Common myeloid progenitor, CD34-positive (primary cell): Measurements from ENCODE around the gene LNX2.

ENCODE experiments used
- CTCF ChIA-PET: fragments of 350-600 bp; sonication (Branson Sonifier 250); formaldehyde crosslinking; loops from one replicate; lab custom pipeline; 2021; ENCODE audit warnings: antibody characterized with exemption; lab: Charles Lee
- POLR2A ChIA-PET: fragments of 350-600 bp; sonication (Branson Sonifier 250); formaldehyde crosslinking; loops from one replicate; lab custom pipeline; 2021; ENCODE audit warnings: antibody characterized with exemption; lab: Charles Lee
- DNase-seq, 3 donors: peaks; one replicate each; pipeline versions ENCODE4 v3.0.0 to v3.0.0-alpha.2; 2013
- H3K27ac ChIP-seq, 2 experiments: 1 replicate in 1 of 2; 2 replicates in 1 of 2; pipeline ENCODE4 v1.7.0; 2013; ENCODE audit warnings: inconsistent platforms in 2 of 2, low read length in 2 of 2, mild to moderate bottlenecking in 2 of 2, low read depth in 1 of 2, moderate library complexity in 1 of 2; ENCODE audit not compliant: severe bottlenecking in 2 of 2, insufficient read depth in 1 of 2, poor library complexity in 1 of 2
- H3K27me3 ChIP-seq, 5 experiments: replicated peaks in 2 of 5; 1 replicate in 3 of 5; 2 replicates in 2 of 5; pipeline versions ENCODE4 v1.6.1 to v1.7.0; 2013; ENCODE audit warnings: low read length in 4 of 5, mild to moderate bottlenecking in 2 of 5, moderate library complexity in 2 of 5, inconsistent platforms in 1 of 5; ENCODE audit not compliant: insufficient read depth in 5 of 5, control insufficient read depth in 4 of 5
- H3K36me3 ChIP-seq, 4 experiments: 1 replicate in 2 of 4; 2 replicates in 2 of 4; pipeline versions ENCODE4 v1.6.1 to v1.7.0; 2013; ENCODE audit warnings: low read length in 3 of 4, control low read depth in 1 of 4, mild to moderate bottlenecking in 1 of 4; ENCODE audit not compliant: control insufficient read depth in 4 of 4, insufficient read depth in 4 of 4
- H3K4me1 ChIP-seq, 4 experiments: 1 replicate in 3 of 4; 2 replicates in 1 of 4; pipeline versions ENCODE4 v1.6.1 to v1.7.1; 2013; ENCODE audit warnings: low read length in 3 of 4, mild to moderate bottlenecking in 3 of 4, control low read depth in 1 of 4, inconsistent platforms in 1 of 4, moderate library complexity in 1 of 4; ENCODE audit not compliant: control insufficient read depth in 4 of 4, insufficient read depth in 4 of 4; ENCODE audit errors: control extremely low read depth in 1 of 4
- H3K4me3 ChIP-seq, 7 experiments: 1 replicate in 4 of 7; 2 replicates in 3 of 7; pipeline versions ENCODE4 v1.5.1 to v1.7.0; 2013; ENCODE audit warnings: mild to moderate bottlenecking in 7 of 7, low read length in 6 of 7, moderate library complexity in 6 of 7, inconsistent platforms in 2 of 7, low read depth in 2 of 7, control low read depth in 1 of 7; ENCODE audit not compliant: insufficient read depth in 4 of 7, control insufficient read depth in 1 of 7; ENCODE audit errors: extremely low read depth in 1 of 7
- H3K9me3 ChIP-seq, 5 experiments: 1 replicate in 4 of 5; 2 replicates in 1 of 5; pipeline versions ENCODE4 v1.6.1 to v1.7.1; 2013; ENCODE audit warnings: low read length in 4 of 5, mild to moderate bottlenecking in 2 of 5, inconsistent platforms in 1 of 5, low read depth in 1 of 5, moderate library complexity in 1 of 5; ENCODE audit not compliant: control insufficient read depth in 4 of 5, insufficient read depth in 2 of 5; ENCODE audit errors: control extremely low read depth in 1 of 5
- WGBS: methylation state at CpG from one replicate; pipeline ENCODE4 v1.1.5; 2013; ENCODE audit not compliant: insufficient coverage; 5-methylcytosine and 5-hydroxymethylcytosine counted together

LNX2 gene

DNA sequence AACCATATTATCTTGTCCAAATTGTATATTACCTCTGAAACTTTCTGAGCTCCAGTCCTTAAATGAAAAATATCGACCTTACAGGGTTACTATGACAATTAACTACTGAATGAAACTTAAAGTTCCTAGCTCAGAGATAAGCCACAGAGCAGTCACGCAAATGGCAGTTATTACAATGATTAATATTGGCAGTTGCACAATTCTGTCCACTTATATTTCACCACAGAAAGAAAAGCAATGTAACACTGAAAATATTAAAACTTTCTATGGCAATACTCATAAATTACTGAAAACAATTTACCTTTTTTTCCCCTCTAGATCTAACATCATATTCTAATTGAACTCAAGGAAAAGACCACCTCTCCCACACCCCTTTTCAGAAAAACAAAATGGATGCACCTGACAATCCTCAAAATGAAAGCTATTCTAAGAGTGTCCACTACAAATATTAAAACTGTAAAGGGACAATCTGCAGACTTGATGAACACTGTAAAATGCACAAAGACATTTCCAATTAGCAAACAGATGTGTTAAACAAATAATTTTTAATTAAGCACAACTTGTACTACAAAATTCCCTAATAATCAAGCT is 14.6 kb downstream of the LNX2 start:
- CTCF ChIA-PET: interaction anchor here (0.5 to 2.0 kb wide), 5 partner anchors 15 to 976 kb away, joined by 3 to 5 read pairs (median 3); partner anchors contain the start of gene LNX2
- peak in 2 of 3 donors; percentile 26 to 48 for DNase-seq
- H3K4me3 ChIP-seq: no peak overlapping the region
- POLR2A ChIA-PET: no interaction called here
- H3K27me3 ChIP-seq: no peaks in the 10 kb centered on the region
- 67% methylated on average over 1 of the region's 2 CpGs for WGBS
- H3K9me3 ChIP-seq: no peaks in the 10 kb centered on the region
- H3K36me3 ChIP-seq: no peaks in the 10 kb centered on the region
- H3K4me1 ChIP-seq: peaks cover 0 to 37% (median 10%) of the 10 kb centered on the region in 4 experiments
- H3K27ac ChIP-seq: no peak overlapping the region

DNA sequence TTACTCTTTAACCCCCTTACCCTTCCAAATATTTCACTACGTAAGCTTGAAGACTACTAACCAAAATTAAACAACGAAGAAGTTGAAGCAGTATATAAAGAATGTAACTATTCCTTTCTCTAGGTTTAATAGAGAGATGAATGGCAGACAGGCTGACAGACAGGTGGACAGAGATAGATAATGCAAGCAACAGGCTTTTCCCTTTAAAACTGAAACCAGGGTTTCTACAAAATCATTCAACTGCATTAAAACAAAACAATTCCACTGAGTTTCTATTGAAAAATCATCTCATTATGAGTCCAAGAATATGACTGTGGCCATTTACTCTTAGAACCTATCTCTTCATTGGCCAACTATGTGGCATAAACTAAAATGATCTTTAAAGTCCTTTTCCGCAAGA is 15.2 kb downstream of the LNX2 start:
- CTCF ChIA-PET: interaction anchor here (0.5 to 2.0 kb wide), 4 partner anchors 15 to 977 kb away, joined by 3 to 5 read pairs (median 4); partner anchors contain the start of gene LNX2
- Histone ChIP-seq H3K36me3 (no peaks in the 10 kb centered on the region), H3K27me3 (no peaks in the 10 kb centered on the region), H3K4me1 (peaks cover 0 to 42% (median 10%) of the 10 kb centered on the region in 4 experiments), H3K9me3 (no peaks in the 10 kb centered on the region), H3K4me3 (no peak overlapping the region), H3K27ac (no peak overlapping the region)
- peak in 1 of 3 donors; percentile 23 for DNase-seq
- WGBS: no CpG with 5 or more reads among the region's 3 CpGs
- POLR2A ChIA-PET: no interaction called here

DNA sequence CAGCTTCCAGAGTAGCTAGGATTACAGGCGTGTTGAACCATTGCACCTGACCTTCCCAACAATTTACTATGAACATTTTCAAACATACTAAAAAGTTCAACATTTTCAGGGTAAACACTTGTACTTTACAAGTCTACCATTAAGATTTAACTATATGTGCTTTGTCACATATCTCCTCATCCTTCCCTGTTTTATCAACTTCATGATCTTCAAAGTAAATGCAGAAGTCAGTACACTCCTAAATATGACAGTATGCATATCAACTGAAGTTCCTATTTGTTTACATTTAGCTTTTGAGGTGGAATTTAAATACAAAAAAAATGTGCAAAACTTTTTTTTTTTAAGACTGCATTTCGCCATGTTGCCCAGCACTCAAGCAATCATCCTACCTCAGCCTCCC is 18.5 kb downstream of the LNX2 start:
- H3K4me3 ChIP-seq: no peak overlapping the region
- ChIA-PET POLR2A (no interaction called here), CTCF (interaction anchor here (1.1 to 1.2 kb wide), 2 partner anchors 18 to 43 kb away, joined by 3 read pairs; no protein-coding TSS in a partner anchor)
- H3K36me3 ChIP-seq: no peaks in the 10 kb centered on the region
- no peak overlapping the region for H3K27ac ChIP-seq
- 100% methylated on average over 1 of the region's 2 CpGs for WGBS
- peaks cover 0 to 35% (median 3%) of the 10 kb centered on the region in 4 experiments for H3K4me1 ChIP-seq
- H3K27me3 ChIP-seq: no peaks in the 10 kb centered on the region
- DNase-seq: peak in 2 of 3 donors; percentile 14 to 29
- no peaks in the 10 kb centered on the region for H3K9me3 ChIP-seq

DNA sequence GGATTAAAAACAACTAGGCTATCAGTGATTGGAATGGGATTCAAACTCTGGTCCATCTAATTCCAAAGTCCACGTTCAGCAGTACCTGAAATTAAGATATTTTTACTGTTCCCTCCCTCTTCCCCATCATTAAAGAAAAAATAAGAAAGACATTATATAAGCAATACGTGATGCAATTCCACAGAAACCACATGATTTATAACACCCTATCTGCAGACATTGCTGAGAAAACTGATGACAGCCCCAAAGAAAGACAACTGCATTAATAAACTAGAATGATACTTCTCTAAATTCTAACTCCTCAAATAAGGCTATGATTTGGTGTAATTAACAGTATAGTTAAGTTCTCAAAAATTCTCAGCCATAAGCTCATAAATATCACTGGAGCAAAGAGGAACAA is 19.1 kb downstream of the LNX2 start:
- peak in 1 of 3 donors; percentile 22 for DNase-seq
- Histone ChIP-seq H3K27ac (no peak overlapping the region), H3K4me3 (no peak overlapping the region), H3K9me3 (no peaks in the 10 kb centered on the region), H3K4me1 (peaks cover 0 to 31% (median 2%) of the 10 kb centered on the region in 4 experiments), H3K27me3 (no peaks in the 10 kb centered on the region), H3K36me3 (no peaks in the 10 kb centered on the region)
- CTCF ChIA-PET: no interaction called here
- POLR2A ChIA-PET: no interaction called here
- WGBS: no CpG with 5 or more reads among the region's 2 CpGs

DNA sequence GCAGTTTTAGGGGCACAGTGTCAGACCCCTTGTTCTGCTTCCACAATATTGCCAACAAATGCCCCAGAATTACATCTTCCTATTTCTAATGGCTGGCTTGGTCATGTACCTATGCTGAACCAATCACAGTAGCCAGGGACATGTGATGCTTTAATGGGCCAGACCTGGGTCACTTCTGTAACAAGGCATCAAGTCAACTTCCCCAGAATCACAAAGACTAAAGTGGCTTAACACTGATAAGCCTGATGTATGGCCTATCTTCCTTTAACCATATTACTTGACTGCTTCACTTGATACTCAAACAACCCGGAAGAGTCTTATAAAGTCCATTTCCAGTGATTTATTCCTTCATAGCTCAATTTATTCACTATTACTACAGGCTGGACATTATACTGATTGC is 19.6 kb downstream of the LNX2 start:
- Histone ChIP-seq H3K4me1 (peaks cover 0 to 27% (median under 1%) of the 10 kb centered on the region in 4 experiments), H3K27me3 (no peaks in the 10 kb centered on the region), H3K4me3 (no peak overlapping the region), H3K27ac (no peak overlapping the region), H3K36me3 (no peaks in the 10 kb centered on the region), H3K9me3 (no peaks in the 10 kb centered on the region)
- no peak for DNase-seq
- WGBS: 100% methylated on average over 1 of the region's 1 CpG
- ChIA-PET CTCF (no interaction called here), POLR2A (no interaction called here)

DNA sequence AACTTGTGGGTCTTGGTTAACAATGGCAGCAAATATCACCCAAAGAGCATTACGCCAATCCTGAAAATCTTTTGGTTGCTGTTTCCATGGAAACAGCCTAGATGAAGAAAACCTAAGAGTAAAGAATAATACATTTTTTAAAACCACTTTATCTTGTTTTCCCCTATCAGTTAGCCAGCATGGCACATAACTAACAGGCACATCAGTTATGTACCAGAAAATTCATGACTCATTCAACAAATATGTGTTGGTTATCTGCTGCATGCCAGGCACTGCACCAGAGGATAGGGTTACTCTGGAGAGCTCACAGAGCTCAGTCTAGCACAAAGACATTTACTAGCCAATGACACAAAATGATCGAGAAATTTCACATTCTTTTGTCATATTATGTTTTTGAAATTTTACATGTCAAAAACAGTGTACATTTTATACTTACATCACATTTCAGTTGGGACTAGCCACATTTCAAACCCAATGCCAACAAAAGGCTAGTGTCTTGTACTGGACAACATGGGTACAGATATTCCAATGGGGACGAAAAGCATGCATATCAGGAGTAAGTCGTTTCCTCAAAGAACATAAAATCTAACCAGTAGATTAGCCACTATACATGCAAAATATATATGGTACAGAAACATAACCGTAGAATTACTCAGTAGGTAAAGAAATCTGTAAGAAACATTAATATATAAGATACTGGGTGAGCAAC is 20.3 kb downstream of the LNX2 start:
- Histone ChIP-seq H3K27ac (peak overlapping the region in 1 of 2 experiments; percentile 9), H3K4me3 (no peak overlapping the region), H3K4me1 (peaks cover 0 to 27% (median 3%) of the 10 kb centered on the region in 4 experiments), H3K9me3 (no peaks in the 10 kb centered on the region), H3K36me3 (no peaks in the 10 kb centered on the region), H3K27me3 (no peaks in the 10 kb centered on the region)
- peak; percentile 36 to 84 (median 66) for DNase-seq
- ChIA-PET CTCF (no interaction called here), POLR2A (no interaction called here)
- WGBS: 100% methylated on average over 1 of the region's 5 CpGs

DNA sequence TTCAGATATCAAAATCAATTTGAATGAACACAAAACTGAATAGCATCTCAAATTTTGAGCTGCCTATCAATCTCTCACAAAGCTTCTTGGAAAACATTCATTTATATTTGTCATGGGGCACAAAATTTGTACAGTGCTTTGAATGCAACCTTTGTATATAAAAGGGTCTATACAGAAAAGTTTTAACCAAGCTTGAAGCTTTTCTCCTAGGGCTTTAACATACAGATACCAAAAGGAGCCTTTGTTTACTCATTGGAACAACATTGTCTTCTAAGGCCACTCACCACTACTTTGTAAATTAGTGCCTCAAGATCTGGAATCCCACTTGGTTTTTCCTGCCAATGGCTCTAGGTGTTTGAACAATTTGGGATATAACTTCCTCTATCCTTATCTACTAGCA is 21.2 kb downstream of the LNX2 start:
- H3K27ac ChIP-seq: no peak overlapping the region
- POLR2A ChIA-PET: no interaction called here

More for the DNA sequence above, 21.2 kb downstream of the LNX2 start:
- Histone ChIP-seq H3K9me3 (no peaks in the 10 kb centered on the region), H3K4me1 (peaks cover 0 to 32% (median 8%) of the 10 kb centered on the region in 4 experiments), H3K27me3 (no peaks in the 10 kb centered on the region), H3K4me3 (no peak overlapping the region), H3K36me3 (no peaks in the 10 kb centered on the region)
- no peak for DNase-seq
- CTCF ChIA-PET: interaction anchor here (0.9 kb wide), 1 partner anchor 36 kb away, joined by 4 read pairs; no protein-coding TSS in a partner anchor
